ENCODE results near the gene OVOL2. TPM values are rescaled to one million over a fixed set of nuclear protein-coding genes. Genes with fewer than 3 reads are reported as not detected.

OVOL2 gene
- total and polyA plus RNA-seq, 7 experiments from 2014 or later: not detected

GRCh38 chr20:17985388-17986018 lies 72.2 kb downstream of the OVOL2 start:
- H3K36me3 ChIP-seq (ENCODE audit: control insufficient read depth in 2 of 3, insufficient read depth in 3 of 3, low read length in 3 of 3): peaks cover 0 to 9% (median 0%) of the 10 kb centered on the region in 3 experiments
- H3K4me1 ChIP-seq (ENCODE audit: control insufficient read depth in 2 of 2, insufficient read depth in 2 of 2, low read length in 2 of 2): peaks cover 0 to 5% of the 10 kb centered on the region in 2 donors
- peaks cover 0 to 26% (median 10%) of the 10 kb centered on the region in 5 donors for H3K36me3 Mint-ChIP-seq
- no peak overlapping the region for H3K27ac Mint-ChIP-seq
- no peaks in the 10 kb centered on the region for H3K9me3 ChIP-seq (ENCODE audit: control insufficient read depth in 2 of 3, low read length in 3 of 3)
- H3K27me3 Mint-ChIP-seq: no peaks in the 10 kb centered on the region
- intact Hi-C loops (cut with micrococcal nuclease): no loop called here
- no peak for DNase-seq
- H3K4me3 ChIP-seq (ENCODE audit: low read length): no peak overlapping the region
- H3K27ac ChIP-seq (ENCODE audit: low read depth, low read length): no peak overlapping the region
- no peaks in the 10 kb centered on the region for H3K27me3 ChIP-seq (ENCODE audit: control insufficient read depth in 2 of 2, insufficient read depth in 2 of 2, low read length in 2 of 2)
- peaks cover 0 to 1% (median 0%) of the 10 kb centered on the region in 11 donors for H3K9me3 Mint-ChIP-seq
- no peak overlapping the region for H3K4me3 Mint-ChIP-seq
- no peak for ATAC-seq
- POLR2A ChIA-PET: interaction anchor here (0.6 to 0.7 kb wide), 2 partner anchors 20 to 295 kb away, joined by 3 to 5 read pairs; no protein-coding TSS in a partner anchor
- CTCF ChIA-PET: interaction anchor here (0.6 kb wide), 1 partner anchor 167 kb away, joined by 5 read pairs; no protein-coding TSS in a partner anchor
- peaks cover 3 to 30% (median 18%) of the 10 kb centered on the region in 7 donors for H3K4me1 Mint-ChIP-seq

GRCh38 chr20:17976305-17976704 lies 81.4 kb downstream of the OVOL2 start:
- Mint-ChIP-seq H3K9me3 (no peaks in the 10 kb centered on the region), H3K36me3 (peaks cover 0 to 34% (median 16%) of the 10 kb centered on the region in 5 donors), H3K27me3 (no peaks in the 10 kb centered on the region), H3K27ac (no peak overlapping the region), H3K4me1 (peaks cover 19 to 40% (median 29%) of the 10 kb centered on the region in 7 donors), H3K4me3 (no peak overlapping the region)
- Histone ChIP-seq H3K36me3 (ENCODE audit: control insufficient read depth in 2 of 3, insufficient read depth in 3 of 3, low read length in 3 of 3) (no peaks in the 10 kb centered on the region), H3K27ac (ENCODE audit: low read depth, low read length) (no peak overlapping the region), H3K4me1 (ENCODE audit: control insufficient read depth in 2 of 2, insufficient read depth in 2 of 2, low read length in 2 of 2) (peaks cover 11 to 21% of the 10 kb centered on the region in 2 donors), H3K27me3 (ENCODE audit: control insufficient read depth in 2 of 2, insufficient read depth in 2 of 2, low read length in 2 of 2) (no peaks in the 10 kb centered on the region), H3K4me3 (ENCODE audit: low read length) (no peak overlapping the region), H3K9me3 (ENCODE audit: control insufficient read depth in 2 of 3, low read length in 3 of 3) (no peaks in the 10 kb centered on the region)
- ATAC-seq: no peak
- CTCF ChIA-PET: no interaction called here
- POLR2A ChIA-PET: no interaction called here
- intact Hi-C loops (cut with micrococcal nuclease): no loop called here
- DNase-seq: no peak

Other genes starting within 250 kb of the OVOL2 start
- 100 to 1,000 TPM in 1 of 5 experiments, 10 to 100 TPM in 4; 41.4 to 148 (median 61.9) TPM for gene SNX5, start 89.1 kb downstream of the OVOL2 start, total RNA-seq
- 10 to 100 TPM; 40.2 to 68.0 TPM for gene SNX5, start 89.1 kb downstream of the OVOL2 start, polyA plus RNA-seq
- gene MGME1, start 88.9 kb downstream of the OVOL2 start, total RNA-seq: 10 to 100 TPM in 4 of 5 experiments, 1 to 10 TPM in 1; 4.9 to 41.0 (median 13.1) TPM
- 10 to 100 TPM in 1 of 2 donors, 1 to 10 TPM in 1; 5.4 to 13.3 TPM for gene MGME1, start 88.9 kb downstream of the OVOL2 start, polyA plus RNA-seq
- 10 to 100 TPM; 12.3 to 26.7 (median 16.2) TPM for gene KAT14, start 79.9 kb upstream of the OVOL2 start, total RNA-seq
- 10 to 100 TPM; 18.8 to 25.8 TPM for gene KAT14, start 79.9 kb upstream of the OVOL2 start, polyA plus RNA-seq
- gene PET117, start 79.9 kb upstream of the OVOL2 start, total RNA-seq: 10 to 100 TPM in 4 of 5 experiments, 1 to 10 TPM in 1; 9.0 to 20.3 (median 11.7) TPM
- 10 to 100 TPM; 36.7 to 44.7 TPM for gene PET117, start 79.9 kb upstream of the OVOL2 start, polyA plus RNA-seq
- gene ZNF133, start 230.6 kb upstream of the OVOL2 start, total RNA-seq: 10 to 100 TPM in 2 of 5 experiments, 1 to 10 TPM in 3; 6.5 to 11.5 (median 9.4) TPM
- gene ZNF133, start 230.6 kb upstream of the OVOL2 start, polyA plus RNA-seq: 10 to 100 TPM in 1 of 2 donors, 1 to 10 TPM in 1; 9.2 to 12.6 TPM

All from naive thymus-derived CD4-positive, alpha-beta T cell (primary cell).